GM19397 (cell line): Measurements from ENCODE around the gene MFF.
"Not testable (repeated sequence)": the region's sequence is repeated elsewhere in the genome, so short reads cannot be mapped to it uniquely, and the experiment has no call there.

Experiments
- ATAC-seq: cut with Tn5 transposase; IDR thresholded peaks from one replicate; pipeline ENCODE4 v1.9.1; 2021; ENCODE audit warnings: mild to moderate bottlenecking, moderate library complexity; ENCODE audit not compliant: unreplicated experiment

MFF gene

DNA sequence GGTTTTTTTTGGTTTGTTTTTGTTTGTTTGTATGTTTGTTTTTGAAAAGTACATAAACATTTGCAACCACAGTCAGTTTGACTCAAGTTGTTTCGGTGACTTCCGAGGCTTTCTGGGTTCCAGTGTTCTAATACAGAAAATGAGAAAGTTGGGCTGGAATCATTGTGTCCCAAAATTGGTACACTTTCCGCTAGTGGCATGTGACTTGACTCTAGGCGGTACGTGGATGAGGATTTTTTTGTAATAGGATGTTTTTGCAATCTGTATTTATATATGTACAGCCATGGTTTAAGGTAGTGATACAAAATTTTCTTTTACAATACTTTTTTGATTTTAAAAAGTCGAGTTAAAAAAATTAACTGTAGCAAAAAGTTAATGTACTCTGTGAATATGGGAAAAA, 1.7 kb downstream of the MFF start:
- ATAC-seq: no peak

DNA sequence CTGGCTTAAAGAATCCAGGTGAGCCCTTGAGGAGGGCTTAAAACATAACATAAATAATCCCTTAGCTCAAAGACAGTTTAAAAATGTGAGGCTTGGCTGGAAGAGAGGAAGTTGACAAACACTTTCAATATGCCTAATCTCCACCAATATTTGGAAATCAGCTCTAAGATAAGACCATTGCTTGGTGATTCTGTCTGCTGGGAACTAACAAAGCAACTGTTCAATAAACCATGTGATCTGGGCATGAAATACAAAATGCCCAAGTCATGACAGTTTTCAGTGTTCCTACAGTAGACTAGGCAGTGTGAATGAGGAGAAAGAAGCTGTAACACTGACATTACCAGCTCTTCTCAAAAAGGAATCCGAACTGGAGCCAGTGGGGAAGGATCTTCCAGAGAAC, 10.7 kb downstream of the MFF start:
- ATAC-seq: no peak

DNA sequence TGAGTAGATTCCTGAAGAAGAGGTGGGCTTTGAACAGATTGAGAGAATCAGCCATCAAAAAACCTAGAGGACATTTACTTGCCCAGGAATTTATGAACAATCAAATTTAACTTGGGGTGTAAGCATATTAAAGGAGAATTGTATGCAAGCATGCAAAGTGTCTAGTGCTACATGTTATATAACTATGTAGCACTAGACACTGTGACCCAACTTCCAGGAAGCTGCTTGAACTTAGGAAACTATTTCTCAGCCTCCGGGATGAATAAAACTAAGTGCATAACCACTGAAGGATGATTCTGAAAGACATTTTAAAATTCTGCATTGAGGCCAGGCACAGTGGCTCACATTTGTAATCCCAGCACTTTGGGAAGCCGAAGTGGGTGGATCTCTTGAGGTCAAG, 12.4 kb downstream of the MFF start:
- no peak for ATAC-seq

DNA sequence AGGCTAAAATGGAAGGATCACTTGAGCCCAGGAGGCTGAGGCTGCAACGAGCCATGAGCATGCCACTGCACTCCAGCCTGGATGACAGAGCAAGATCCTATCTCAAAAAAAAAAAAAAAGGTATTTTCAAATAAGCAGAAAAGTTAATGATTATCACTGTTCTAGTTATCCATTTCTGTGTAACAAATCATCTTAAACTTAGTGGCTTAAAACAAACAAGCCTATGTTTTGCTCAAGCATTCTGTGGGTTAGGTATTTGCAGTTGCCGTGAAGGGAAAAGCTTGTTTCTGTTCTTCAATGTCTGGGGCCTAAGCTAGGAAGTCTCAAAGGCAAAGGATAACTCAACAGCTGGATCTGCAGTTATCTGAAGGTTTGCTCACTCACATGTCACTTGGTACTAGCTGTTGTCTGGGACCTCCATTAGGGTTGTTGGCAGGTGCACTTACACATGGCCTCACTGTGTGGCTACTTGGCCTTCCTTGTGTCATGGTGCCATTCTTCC, 14.1 kb downstream of the MFF start:
- peak; percentile 53 for ATAC-seq

DNA sequence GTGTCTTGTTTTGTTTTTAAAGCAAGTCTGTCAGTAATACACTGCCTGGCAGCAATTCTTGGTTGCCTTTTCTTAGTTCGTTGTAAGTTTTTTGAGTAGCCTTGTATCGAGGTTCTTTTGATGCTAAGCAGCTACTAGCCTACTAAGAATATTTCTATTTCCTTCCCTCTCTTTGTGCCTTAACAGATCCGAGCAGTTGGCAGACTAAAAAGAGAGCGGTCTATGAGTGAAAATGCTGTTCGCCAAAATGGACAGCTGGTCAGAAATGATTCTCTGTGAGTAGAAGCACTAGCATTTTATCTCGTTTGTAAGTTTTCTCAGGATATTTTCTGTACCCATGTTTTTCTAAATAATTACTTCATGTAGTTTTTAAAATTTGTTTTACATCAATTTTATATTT, 15.1 kb downstream of the MFF start:
- no peak for ATAC-seq

DNA sequence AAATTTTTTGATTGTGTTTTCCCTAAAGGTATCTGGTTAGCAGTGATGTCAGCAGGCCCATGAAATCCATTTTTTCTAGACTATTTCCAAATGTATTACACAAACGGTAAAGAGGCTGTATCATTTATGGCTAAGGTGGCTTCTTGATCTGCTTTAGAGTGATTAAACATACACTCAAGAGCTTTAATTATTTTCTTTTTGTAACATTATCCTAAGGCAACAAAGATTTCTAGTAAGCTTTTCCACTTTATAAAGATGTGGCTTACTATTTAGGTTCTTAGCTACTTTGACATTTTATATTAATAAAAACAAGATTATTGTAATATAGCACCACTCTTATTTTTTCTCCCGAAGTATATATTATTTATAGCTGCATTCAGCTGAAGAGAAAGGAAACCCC, 16.5 kb downstream of the MFF start:
- no peak for ATAC-seq

DNA sequence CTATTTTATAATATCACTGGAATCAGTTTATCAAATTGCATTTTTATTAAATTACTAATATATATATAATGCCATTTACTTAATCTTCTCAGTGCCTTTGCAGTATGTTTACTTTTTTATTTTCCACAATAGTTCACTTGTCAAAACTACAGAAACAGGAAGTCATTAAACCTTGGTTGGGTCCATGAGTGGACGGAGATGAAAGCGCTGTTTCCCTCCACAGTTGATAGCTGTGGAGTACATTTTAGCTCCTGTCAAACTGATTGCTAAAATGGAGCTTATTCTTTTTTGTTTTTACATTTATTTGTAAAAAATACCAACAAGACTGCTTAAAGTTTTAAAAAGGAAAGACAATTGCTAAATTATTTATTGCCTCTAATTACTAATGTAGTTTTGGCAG, 19.2 kb downstream of the MFF start:
- ATAC-seq: no peak

DNA sequence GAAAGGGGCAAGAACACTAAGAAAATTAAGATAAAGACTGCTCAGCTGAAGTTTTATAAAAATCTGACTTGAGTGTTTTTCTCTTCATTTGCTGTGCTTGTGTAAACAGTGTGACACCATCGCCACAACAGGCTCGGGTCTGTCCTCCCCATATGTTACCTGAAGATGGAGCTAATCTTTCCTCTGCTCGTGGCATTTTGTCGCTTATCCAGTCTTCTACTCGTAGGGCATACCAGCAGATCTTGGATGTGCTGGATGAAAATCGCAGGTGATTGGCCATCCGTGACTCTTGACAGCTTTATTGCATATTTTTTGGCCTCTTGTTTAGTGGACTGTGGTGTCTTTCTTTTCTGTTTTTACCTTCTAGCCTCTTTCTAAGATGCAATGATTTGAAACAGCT, 22.1 kb downstream of the MFF start:
- ATAC-seq: no peak

DNA sequence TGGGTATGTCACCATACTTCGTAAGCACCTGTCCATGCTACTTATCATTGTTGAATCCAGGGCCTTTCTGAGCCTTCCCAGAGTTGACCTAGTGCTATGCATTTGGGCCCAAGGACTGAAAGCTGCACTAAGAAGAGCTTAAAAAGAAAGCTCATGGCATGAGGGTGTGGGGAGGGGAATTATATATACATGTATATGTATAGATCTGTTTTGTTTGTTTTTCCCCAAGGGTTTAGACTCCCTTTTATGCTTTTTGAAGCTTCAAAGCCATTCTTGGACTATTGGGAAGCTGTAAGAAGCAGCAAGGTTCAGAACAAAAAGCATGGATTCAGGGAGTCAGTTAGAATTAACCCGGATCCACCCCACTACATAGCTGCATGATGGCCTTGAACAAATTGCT, 23.3 kb downstream of the MFF start:
- ATAC-seq: no peak

DNA sequence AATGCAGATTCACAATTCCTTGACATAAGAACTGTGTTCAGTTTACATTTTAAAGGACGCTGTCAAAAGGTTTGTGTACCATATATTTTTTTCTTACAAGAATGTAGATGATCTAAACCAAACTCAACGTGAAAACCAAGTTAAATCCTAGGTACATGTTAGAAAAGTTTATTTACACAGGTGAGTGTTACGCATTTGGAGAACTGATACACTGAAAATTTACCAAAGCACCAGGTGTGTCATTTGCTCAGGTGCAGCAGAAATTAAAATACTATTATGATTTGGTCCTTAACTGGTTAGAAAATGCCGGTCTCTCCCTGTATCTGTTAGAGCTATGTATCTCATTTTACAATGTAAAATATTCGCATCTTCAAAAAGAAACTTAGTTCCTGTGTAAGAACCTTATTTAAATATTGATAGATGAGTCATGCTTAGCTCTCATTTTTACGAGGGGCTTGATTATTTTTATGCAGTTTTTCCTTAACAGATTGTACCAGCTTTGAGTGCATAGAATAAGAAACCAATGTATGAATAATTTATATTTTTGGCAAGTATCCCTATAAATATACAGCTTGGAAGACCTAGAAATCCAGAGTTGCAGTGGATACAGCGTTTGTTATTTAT, 25.1 kb downstream of the MFF start:
- ATAC-seq: no peak

DNA sequence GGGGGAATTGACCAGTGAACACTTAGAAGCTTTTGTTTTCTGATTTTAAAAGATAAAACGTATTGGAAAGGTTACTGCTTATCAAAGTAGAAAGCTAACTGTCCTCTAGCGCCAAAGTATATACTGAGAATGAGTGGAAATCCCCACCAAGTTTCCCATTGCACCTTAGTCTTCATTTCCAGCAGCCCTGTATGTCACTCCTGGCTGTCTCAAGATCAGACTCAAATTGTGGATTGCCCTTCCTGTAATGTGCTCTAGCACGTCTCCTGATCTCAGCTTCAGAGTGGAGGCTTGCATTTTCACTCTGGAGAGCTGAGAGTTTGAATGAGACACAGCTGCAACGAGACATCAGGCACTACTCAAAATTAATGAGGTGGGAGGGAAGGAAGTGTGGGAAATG, 26.6 kb downstream of the MFF start:
- ATAC-seq: peak; percentile 75

DNA sequence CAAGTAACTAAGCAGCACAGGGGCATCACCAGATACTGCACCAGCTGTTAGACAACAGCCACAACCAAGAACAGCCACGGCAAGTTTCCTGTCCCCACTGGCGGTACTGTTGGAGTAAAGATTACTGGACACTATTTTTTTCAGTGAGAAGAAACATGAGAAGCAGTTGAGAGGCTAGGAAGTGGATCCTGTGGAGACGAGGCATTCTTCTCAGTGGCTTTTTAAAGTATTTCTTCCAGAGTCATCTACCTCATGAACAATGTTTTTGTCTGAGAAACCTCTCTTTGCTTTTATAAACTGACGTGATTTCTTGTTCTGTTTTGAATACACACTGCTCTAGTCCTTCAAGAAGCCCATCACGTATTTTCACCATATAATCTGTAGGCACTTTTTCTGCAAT, 35.3 kb downstream of the MFF start:
- no peak for ATAC-seq

DNA sequence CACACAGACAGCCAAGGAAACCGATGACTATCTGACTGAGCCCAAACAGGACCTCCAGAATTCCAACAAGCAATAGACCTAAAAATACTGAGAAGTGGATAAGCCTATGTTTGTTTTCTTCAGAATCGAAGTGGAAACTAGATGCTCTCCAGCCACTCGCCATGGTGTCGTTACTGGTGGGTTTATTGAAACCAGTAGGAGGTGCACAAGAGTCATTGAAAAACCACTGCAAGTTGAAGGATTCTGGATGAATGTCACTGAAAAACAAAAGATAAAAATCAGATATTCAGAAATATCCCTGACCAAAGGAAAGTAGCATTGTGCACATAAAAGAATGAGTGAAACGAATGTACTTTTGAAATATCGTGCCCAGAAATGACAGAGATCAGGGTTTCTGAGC, 38.7 kb downstream of the MFF start:
- ATAC-seq: no peak

DNA sequence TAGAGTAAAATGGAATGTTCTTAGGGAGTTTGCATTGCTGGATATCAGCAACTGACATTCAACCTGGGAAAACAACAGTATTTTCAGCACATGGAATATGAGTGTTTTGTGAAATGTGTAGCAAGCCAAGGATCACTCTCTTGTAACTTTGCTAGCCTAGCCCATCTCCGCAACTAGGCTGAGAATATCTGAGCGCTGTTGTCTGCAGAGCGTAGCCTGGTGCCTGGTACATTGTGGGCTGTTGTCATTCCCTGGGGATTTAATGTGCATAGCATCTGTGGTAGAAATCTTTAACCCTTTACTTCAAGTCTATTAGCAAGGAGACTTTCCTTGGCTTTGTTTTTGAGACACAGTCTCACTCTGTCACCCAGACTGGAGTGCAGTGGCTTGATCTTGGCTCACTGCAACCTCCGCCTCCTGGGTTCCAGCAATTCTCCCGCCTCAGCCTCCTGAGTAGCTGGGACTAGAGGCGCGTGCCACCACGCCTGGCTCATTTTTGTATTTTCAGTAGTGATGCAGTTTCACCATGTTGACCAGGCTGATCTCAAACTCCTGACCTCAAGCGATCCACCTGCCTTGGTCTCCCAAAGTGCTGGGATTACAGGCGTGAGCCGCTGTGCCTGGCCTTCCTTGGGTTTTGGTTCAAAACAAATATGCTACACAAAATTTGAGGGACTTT, 39.7 kb downstream of the MFF start:
- ATAC-seq: not testable (repeated sequence)

DNA sequence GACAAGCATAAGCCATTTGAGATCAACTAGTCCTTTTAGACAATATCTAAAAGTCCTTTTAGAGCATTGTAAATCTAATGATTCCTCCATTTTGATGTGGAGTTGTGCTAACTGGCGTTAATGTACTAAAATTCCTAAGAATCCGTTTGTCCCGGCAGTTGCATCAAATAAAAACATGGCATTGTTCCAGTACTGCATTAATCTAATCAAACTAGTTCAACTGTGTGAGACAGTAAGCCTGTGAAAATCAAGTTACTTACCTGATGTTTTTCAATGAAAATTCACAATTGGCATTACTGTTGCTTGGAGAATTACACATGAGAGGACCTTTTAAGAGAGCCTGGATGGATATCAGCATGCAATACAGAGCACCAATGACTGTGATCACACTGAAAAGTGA, 40.8 kb downstream of the MFF start:
- ATAC-seq: no peak

DNA sequence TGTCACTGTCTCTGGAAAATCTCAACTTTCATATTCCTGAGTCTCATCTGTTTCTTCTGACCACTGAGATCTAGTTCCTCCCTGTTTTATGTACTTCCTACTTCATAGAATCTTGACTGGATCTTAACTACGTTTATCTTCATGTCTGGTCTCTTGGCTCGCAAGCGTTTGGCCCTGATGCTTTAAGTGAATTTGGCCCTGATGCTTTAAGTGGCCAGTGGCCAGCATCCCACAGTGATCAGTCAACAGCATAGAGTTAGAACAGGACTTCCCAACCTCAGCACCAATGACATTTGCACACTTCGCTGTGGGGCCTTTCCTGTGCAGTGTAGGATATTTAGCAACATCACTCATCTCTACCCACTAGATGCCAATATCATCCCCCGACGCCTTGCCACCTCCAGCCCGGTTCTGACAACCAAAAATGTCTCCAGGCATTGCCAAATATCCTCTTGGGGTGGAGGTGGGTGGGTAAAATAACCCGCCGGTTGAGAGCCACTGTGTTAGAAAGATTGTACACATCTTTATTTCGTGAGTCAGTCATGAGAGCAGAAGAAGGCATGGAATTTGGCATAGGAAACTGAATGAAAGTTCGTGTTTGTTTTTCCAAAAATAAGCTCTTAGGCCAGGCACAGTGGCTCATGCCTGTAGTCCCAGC, 41.8 kb downstream of the MFF start:
- ATAC-seq: no peak

DNA sequence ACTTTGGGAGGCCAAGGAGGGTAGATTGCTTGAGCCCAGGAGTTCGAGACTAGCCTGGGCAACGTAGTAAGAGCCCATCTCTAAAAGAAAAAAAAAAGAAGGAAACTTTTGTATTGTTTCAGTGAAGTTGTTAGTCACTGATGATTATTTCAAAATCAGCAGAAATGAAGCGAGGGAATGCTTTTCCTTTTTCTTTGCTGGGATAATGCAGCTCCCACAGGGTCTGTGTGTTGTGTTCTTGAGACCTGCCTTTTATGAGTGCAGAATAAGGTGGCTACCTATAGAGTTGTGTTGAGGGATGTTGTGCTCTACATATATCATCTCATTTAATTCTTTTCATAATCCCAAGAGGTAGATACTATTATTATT, 42.4 kb downstream of the MFF start:
- no peak for ATAC-seq

DNA sequence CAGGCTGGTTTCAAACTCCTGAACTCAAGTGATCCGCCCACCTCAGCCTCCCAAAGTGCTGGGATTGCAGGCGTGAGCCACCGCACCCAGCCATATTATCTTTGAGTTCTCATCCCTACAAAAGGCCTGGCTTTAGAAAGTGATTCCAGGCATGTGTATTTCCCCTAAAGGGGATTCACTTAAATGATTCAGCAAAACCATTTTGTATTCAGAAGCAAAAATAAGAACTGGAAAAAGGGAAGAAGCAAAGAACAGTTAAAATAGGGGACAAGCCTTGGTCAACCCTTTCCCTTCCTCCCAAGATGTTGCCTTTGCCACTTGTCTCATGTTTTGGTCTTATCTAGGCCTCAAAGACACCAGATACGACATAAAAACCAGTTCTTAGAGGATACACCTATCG, 43.5 kb downstream of the MFF start:
- ATAC-seq: no peak

DNA sequence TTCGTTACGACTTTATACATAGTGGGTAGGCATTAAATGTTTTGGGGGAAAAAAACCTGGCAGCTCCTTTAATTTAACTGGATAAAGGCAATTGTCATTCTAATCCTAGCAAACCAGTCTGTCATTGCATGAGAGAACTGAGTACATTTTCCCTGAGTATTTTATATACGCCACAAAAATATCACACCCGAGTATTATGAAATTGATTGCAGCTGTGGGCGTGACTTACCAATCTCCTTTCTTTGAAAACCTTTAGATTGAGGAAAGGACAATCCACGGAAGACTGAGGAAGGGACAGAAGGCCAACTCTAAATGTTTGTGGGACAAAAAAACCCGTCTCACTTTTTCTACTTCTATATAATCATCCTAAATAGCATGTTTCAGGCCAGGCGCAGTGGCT, 45.0 kb downstream of the MFF start:
- no peak for ATAC-seq

DNA sequence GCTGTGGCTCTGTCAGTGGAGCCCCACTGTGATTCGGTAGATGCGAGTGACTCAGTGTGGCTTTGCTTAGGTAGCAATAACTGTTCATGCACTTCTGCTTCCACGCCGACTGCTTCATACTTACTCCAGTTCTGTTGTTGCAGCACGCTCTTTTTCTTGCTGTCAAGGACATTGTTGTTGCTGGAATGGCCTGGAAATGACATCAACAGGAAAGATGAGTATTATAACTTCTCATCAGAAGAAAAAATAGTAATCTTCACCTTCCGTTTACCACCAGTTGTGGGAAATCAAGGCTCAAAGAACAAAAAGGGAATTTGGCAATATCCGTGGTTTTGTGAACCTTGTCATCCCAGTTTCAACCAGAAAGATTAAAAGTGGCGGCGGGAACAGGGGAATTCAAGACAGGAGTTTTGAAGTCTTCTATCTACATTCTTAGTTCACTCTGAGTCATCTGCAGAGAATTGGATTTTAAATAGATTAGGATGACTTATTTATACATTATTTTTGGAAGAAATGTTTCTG, 45.8 kb downstream of the MFF start:
- no peak for ATAC-seq

DNA sequence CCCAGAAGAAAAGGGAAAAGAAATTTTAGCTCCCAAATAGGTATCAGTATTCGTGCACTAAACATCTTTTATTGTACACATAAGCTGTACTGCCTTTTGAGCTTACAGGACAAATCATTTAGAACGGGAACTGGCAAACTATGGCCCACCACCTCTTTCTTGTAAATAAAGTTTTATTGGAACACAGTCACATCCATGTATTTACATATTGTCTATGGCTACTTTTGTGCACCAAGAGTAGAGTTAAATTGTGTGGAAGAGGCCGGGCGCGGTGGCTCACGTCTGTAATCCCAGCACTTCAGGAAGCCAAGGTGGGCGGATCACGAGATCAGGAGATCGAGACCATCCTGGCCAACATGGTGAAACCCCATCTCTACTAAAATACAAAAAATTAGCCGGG, 48.3 kb downstream of the MFF start:
- no peak for ATAC-seq

DNA sequence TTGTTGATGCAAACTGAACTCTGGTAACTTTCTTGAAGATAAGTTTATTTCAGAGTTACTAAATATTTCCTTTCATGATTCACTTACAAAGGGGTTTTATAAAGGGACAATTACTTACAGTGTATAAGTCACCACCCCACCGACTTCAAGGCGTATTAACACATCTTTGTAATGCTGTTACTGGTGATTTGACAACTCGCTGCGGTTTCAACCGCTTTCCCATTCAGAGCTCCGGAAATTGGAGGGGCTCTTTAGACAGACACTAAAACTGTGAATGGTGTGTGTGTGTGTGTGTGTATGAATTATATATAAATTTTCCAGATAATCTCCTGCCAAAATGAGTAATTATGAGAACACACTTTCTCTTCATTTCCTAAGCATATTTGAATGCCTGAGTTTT, 49.1 kb downstream of the MFF start:
- no peak for ATAC-seq
